HG02571 (cell line): ENCODE results near the gene FAM193A.
"Not testable (repeated sequence)": the region's sequence is repeated elsewhere in the genome, so short reads cannot be mapped to it uniquely, and the experiment has no call there.

Source experiments
- ATAC-seq: cut with Tn5 transposase; IDR thresholded peaks from one replicate; pipeline ENCODE4 v1.9.1; 2021; ENCODE audit warnings: mild to moderate bottlenecking, moderate library complexity; ENCODE audit not compliant: unreplicated experiment

FAM193A gene

GRCh38 chr4:2647403-2648158, 111.1 kb downstream of the FAM193A start:
- ATAC-seq = no peak

- ATAC-seq = no peak
Observed at GRCh38 chr4:2648159-2648814, 111.8 kb downstream of the FAM193A start.

- no peak for ATAC-seq
Observed at GRCh38 chr4:2649604-2650114, 113.2 kb downstream of the FAM193A start.

- no peak for ATAC-seq
Observed at GRCh38 chr4:2650276-2650675, 113.8 kb downstream of the FAM193A start.

DNA sequence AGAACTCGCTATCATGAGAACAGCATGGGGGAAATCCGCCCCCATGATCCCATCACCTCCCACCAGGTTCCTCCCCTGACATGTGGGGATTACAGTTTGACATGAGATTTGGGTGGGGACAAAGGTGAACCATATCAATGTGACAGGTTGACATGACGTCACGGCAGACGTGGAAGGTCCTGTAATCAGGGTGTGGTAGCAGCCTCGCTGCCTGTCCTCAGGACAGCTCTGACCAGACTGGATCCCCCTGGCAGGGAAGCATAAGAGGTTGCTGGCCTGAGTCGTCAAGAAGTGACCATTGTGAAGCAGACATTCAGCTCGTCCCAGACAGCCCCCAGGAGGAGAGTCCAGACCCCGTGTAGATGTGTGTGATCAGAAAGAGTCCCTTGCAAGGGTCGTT, 115.1 kb downstream of the FAM193A start:
- no peak for ATAC-seq

GRCh38 chr4:2651998-2652397, 115.6 kb downstream of the FAM193A start:
- no peak for ATAC-seq

- ATAC-seq = no peak
Observed at GRCh38 chr4:2652415-2653160, 116.1 kb downstream of the FAM193A start.

GRCh38 chr4:2660596-2661211, 124.3 kb downstream of the FAM193A start:
- no peak for ATAC-seq

DNA sequence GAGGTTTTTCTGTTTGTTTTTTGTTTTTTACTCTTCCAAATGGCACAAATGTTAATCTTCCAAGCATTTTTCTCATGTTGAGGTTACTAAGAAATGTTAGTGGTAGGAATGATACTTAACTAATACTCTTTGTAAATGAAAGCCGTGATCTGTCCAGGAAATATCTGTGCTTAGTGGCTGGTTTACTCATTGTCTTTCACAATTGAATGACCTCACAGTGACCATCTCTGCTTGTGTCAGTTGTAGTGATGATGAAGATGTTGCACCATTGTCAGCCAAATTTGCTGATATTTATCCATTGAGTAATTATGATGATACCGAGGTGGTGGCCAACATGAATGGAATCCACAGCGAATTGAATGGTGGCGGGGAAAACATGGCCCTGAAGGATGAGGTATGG, 126.2 kb downstream of the FAM193A start:
- ATAC-seq = no peak

- no peak for ATAC-seq
Observed at GRCh38 chr4:2663275-2663674, 126.8 kb downstream of the FAM193A start.

DNA sequence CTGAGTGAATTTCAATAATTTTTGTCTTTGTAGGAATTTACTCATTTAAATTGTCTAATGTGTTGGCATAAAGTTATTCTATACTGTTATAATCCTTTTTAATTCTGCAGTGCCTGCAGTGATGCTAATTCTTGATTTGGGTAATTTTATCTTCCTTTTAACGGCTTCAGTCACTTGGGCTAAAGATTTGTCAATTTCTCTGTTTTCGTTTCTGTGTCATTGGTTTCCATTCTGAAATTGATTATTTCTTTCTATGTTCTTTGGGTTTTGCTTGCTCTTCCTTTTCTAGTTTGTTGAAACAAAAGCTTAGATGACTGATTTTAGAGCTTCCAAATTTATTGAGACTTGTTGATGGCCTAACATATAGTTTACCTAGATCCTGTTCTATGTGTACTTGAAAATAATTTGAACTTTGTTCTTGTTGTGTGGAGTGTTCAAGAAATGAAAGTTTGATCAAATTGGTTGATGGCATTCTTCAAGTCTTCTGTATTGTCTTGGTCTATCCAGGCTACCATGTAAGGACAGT, 130.3 kb downstream of the FAM193A start:
- no peak for ATAC-seq

DNA sequence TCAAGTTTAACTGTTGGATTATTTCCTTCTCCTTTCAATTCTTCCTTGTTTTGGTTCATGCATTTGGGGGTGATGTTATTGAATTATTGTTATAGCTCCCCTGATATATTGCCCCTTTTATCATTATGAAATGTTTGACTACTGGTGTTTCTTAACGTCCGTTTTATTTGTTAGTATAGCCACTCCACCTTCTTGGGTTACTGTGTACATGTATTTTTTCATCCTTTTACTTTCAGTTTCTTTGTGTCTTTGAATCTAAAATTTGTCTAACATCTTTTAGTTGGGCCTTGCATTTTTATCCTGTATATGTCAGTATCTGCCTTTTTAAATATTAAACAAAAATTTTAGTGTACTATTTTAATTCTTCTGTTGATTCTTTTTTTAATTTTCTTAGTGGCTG, 131.0 kb downstream of the FAM193A start:
- no peak for ATAC-seq

DNA sequence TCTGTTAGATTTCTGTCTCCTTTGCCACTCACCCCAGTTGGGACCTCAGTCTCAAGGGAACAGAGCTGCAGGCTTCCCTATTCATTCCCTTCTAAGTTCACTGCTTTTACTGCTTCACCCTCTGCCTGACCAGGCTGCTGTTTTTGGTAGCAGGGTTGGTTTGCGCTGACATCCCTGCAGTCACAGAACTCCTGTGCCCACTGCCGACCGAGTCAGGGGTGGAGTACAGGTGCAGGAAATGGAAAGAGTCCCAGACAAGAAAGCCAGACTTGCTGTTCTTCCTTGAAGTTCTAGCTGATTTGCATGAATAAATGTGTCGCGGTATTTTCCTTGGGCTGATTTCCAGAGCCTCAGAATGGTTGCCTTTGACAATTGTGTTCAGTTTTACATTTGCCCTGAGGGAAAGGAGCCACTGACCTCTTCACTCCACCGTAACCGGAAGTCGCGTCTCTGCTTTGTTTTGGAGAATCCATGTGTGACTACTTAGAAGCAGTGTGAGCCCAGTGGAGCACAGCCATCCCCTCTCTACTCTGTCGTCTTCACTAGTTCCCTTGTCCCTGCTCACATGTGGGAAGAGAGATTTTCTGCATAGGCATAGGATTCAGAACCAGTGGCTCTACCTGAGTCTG, 134.9 kb downstream of the FAM193A start:
- no peak for ATAC-seq

DNA sequence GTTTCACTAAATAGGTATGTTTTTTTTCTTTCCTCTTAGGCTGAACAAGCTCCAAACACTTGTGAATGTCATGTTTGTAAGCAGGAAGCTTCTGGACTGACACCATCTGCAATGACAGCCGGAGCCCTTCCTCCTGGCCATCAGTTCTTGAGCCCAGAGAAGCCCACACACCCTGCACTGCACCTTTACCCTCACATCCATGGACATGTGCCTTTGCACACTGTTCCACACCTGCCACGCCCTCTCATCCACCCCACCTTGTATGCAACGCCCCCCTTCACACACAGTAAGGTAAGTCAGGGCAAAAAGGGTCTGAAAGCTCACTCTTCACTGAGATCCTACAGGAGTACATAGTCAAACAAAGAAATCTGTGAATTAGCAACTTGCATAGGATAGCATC, 135.6 kb downstream of the FAM193A start:
- ATAC-seq = no peak

DNA sequence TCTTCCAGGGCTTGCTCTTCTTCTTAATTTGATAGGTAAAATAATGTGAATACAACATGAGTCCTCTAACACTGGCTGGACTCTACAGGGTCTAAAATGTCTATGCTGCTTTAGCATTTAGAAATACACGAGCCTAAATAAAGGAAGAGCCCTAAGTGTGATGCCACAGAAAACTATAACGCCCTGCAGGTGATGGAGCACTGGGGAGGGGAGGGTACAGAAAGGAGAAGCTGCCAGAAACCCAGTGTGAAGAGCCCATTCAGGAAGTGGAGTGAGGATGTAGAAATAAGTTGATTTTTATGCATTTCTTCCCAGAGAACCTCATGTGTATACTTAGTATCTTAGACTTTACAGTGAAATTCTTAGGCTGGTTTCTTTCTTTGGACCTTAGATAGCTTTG, 136.3 kb downstream of the FAM193A start:
- ATAC-seq = no peak

DNA sequence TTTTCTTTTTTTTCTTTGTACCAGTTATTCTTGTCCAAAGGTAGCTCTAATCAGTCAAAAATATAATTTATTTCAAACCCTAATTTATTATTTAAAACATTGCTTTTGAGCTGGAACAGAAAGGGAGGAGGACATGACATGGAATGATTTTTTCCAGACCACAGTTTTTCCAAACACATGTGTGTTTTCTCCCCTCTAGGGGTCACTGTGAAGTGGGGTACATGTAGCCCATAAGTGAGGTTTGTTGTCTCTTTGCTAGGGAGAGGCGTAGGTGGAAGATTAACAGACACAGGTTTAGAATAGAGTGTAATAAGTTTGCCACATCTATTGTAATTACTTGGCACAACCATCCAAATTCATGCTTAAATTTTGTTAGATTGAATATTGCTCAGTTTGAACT, 136.7 kb downstream of the FAM193A start:
- no peak for ATAC-seq

DNA sequence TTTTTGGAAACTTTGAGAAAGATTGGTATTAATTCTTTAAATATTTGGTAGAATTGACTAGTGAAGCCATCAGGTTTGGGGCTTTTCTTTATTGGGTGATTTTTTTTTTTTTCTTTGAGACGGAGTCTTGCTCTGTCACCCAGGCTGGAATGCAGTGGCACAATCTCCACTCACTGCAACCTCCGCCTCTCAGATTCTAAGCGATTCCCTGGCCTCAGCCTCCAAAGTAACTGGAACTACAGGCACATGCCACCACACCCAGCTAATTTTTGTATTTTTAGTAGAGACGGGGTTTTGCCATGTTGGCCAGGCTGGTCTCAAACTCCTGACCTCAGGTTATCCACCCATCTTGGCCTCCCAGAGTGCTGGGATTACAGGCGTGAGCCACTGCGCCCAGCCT, 143.3 kb downstream of the FAM193A start:
- ATAC-seq = not testable (repeated sequence)

DNA sequence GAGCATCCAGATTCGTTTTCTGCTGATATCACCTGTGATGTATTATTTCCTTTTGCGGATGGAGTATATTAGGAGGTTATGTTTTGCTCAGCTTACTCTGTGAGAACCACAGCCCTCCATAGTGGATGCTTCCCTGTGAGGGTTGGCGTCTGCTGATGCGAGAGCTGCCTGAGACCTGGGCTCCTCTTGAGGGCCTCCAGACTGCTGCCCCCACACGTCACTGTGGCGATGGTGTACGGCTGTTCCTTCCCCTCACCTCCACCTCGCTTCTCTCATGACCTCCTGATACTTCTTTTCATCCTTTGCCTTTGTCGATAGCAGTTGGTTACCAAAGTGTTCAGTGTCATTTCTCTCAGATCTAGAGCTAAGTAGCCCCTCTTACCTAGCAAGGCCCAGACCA, 148.0 kb downstream of the FAM193A start:
- ATAC-seq = no peak

- ATAC-seq = no peak
Observed at GRCh38 chr4:2685541-2685940, 149.1 kb downstream of the FAM193A start.

- no peak for ATAC-seq
Observed at GRCh38 chr4:2686379-2687265, 150.2 kb downstream of the FAM193A start.
